ENCODE results near the gene TBC1D23. TPM values are rescaled to one million over a fixed set of nuclear protein-coding genes. Genes with fewer than 3 reads are reported as not detected.

Gene TBC1D23
- total and polyA plus RNA-seq, 2 experiments from 2014 or later = 22.4 to 34.4 TPM

- TF ChIP-seq CREB1 (CRISPR knock-in tag; IDR thresholded peaks at IDR 0.05; ENCODE audit: low read depth) = no peak
- no peak for TF ChIP-seq STAT1 (IDR thresholded peaks at IDR 0.05; ENCODE audit: unreplicated experiment)
- TF ChIP-seq ZNF331 (CRISPR knock-in tag; IDR thresholded peaks at IDR 0.05; ENCODE audit: low read depth) = no peak
- no peak for TF ChIP-seq EZH2phosphoT487 (IDR thresholded peaks at IDR 0.05; ENCODE audit: unreplicated experiment)
- TF ChIP-seq POLR2AphosphoS5 (IDR thresholded peaks at IDR 0.05; ENCODE audit: low read depth) = no peak
Observed at GRCh38 chr3:100374521-100374920, 113.7 kb downstream of the TBC1D23 start (continued).

Other genes starting within 250 kb of the TBC1D23 start
- gene FILIP1L, start 146.5 kb upstream of the TBC1D23 start, total RNA-seq (2014; rRNA removed; shearing (Covaris generic)) = not detected in 2 replicates
- gene FILIP1L, start 146.5 kb upstream of the TBC1D23 start, polyA plus RNA-seq (2016; fragmentation: Nextera tagmentation; extraction: Ambion mirVana) = 1.3 and 1.6 TPM in 2 replicates
- 18.2 and 19.2 TPM in 2 replicates for gene NIT2, start 73.8 kb downstream of the TBC1D23 start, total RNA-seq (2014; rRNA removed; shearing (Covaris generic))
- gene NIT2, start 73.8 kb downstream of the TBC1D23 start, polyA plus RNA-seq (2016; fragmentation: Nextera tagmentation; extraction: Ambion mirVana) = 49.1 and 53.7 TPM in 2 replicates
- 66.8 and 67.5 TPM in 2 replicates for gene TOMM70, start 140.1 kb downstream of the TBC1D23 start, total RNA-seq (2014; rRNA removed; shearing (Covaris generic))
- 26.5 and 29.5 TPM in 2 replicates for gene TOMM70, start 140.1 kb downstream of the TBC1D23 start, polyA plus RNA-seq (2016; fragmentation: Nextera tagmentation; extraction: Ambion mirVana)
- 5.3 and 6.7 TPM in 2 replicates for gene LNP1, start 140.5 kb downstream of the TBC1D23 start, total RNA-seq (2014; rRNA removed; shearing (Covaris generic))
- gene LNP1, start 140.5 kb downstream of the TBC1D23 start, polyA plus RNA-seq (2016; fragmentation: Nextera tagmentation; extraction: Ambion mirVana) = 3.8 and 4.7 TPM in 2 replicates
- gene TMEM45A, start 231.6 kb downstream of the TBC1D23 start, total RNA-seq (2014; rRNA removed; shearing (Covaris generic)) = 6.5 and 7.0 TPM in 2 replicates
- 11.1 and 12.7 TPM in 2 replicates for gene TMEM45A, start 231.6 kb downstream of the TBC1D23 start, polyA plus RNA-seq (2016; fragmentation: Nextera tagmentation; extraction: Ambion mirVana)

All from GM23338 (cell line).